ENCODE measurements around the gene CASK.

CASK gene

GRCh38 chrX:41594634-41595033, 328.7 kb downstream of the CASK start:
- TF ChIP-seq EZH2 (IDR thresholded peaks at IDR 0.05; ENCODE audit: borderline replicate concordance, low read depth, low read length, severe bottlenecking) (no peak), CTCF (IDR thresholded peaks at IDR 0.05; ENCODE audit: borderline replicate concordance, extremely low read depth, low read length, poor library complexity, severe bottlenecking) (no peak)
- no peaks in the 10 kb centered on the region for H3K4me1 ChIP-seq (ENCODE audit: insufficient read depth, low read length)
- no peak for ATAC-seq (ENCODE audit: insufficient read depth, low read depth)
- no peak for DNase-seq
- H3K9me3 ChIP-seq (ENCODE audit: insufficient read depth, low read length, severe bottlenecking): no peaks in the 10 kb centered on the region
- no peaks in the 10 kb centered on the region for H3K79me2 ChIP-seq (ENCODE audit: insufficient read depth, low read length)
- no peaks in the 10 kb centered on the region for H4K20me1 ChIP-seq (ENCODE audit: insufficient read depth, low read length)
- H3K4me3 ChIP-seq (ENCODE audit: low read depth in 1 of 2, low read length in 2 of 2): no peak overlapping the region
- no peak overlapping the region for H3K27ac ChIP-seq (ENCODE audit: low read length)
- no peaks in the 10 kb centered on the region for H3K27me3 ChIP-seq (ENCODE audit: insufficient read depth, low read length, poor library complexity)
- no peak overlapping the region for H2AFZ ChIP-seq (ENCODE audit: low read depth, low read length)
- no peak overlapping the region for H3K4me2 ChIP-seq (ENCODE audit: insufficient read depth, low read length)
- no peak overlapping the region for H3K9ac ChIP-seq (ENCODE audit: low read depth, low read length)
- peaks cover 3% of the 10 kb centered on the region for H3K36me3 ChIP-seq (ENCODE audit: insufficient read depth, low read length)

- H3K9ac ChIP-seq (ENCODE audit: low read depth, low read length): no peak overlapping the region
- H3K9me3 ChIP-seq (ENCODE audit: insufficient read depth, low read length, severe bottlenecking): no peaks in the 10 kb centered on the region
- no peaks in the 10 kb centered on the region for H3K27me3 ChIP-seq (ENCODE audit: insufficient read depth, low read length, poor library complexity)
- no peaks in the 10 kb centered on the region for H4K20me1 ChIP-seq (ENCODE audit: insufficient read depth, low read length)
- TF ChIP-seq CTCF (IDR thresholded peaks at IDR 0.05; ENCODE audit: borderline replicate concordance, extremely low read depth, low read length, poor library complexity, severe bottlenecking): no peak
- TF ChIP-seq EZH2 (IDR thresholded peaks at IDR 0.05; ENCODE audit: borderline replicate concordance, low read depth, low read length, severe bottlenecking): no peak
- H3K79me2 ChIP-seq (ENCODE audit: insufficient read depth, low read length): no peaks in the 10 kb centered on the region
- H3K4me1 ChIP-seq (ENCODE audit: insufficient read depth, low read length): no peaks in the 10 kb centered on the region
- H3K4me3 ChIP-seq (ENCODE audit: low read depth in 1 of 2, low read length in 2 of 2): no peak overlapping the region
- H3K4me2 ChIP-seq (ENCODE audit: insufficient read depth, low read length): no peak overlapping the region
- peaks cover 7% of the 10 kb centered on the region for H3K36me3 ChIP-seq (ENCODE audit: insufficient read depth, low read length)
- no peak overlapping the region for H2AFZ ChIP-seq (ENCODE audit: low read depth, low read length)
- no peak overlapping the region for H3K27ac ChIP-seq (ENCODE audit: low read length)
- ATAC-seq (ENCODE audit: insufficient read depth, low read depth) (no peak), DNase-seq (no peak)
Measured at GRCh38 chrX:41591906-41592305, 331.4 kb downstream of the CASK start.

GRCh38 chrX:41590641-41591040, 332.7 kb downstream of the CASK start:
- no peaks in the 10 kb centered on the region for H3K27me3 ChIP-seq (ENCODE audit: insufficient read depth, low read length, poor library complexity)
- no peak overlapping the region for H3K4me2 ChIP-seq (ENCODE audit: insufficient read depth, low read length)
- no peaks in the 10 kb centered on the region for H3K9me3 ChIP-seq (ENCODE audit: insufficient read depth, low read length, severe bottlenecking)
- H3K79me2 ChIP-seq (ENCODE audit: insufficient read depth, low read length): no peaks in the 10 kb centered on the region
- H3K4me3 ChIP-seq (ENCODE audit: low read depth in 1 of 2, low read length in 2 of 2): no peak overlapping the region
- H3K4me1 ChIP-seq (ENCODE audit: insufficient read depth, low read length): no peaks in the 10 kb centered on the region
- H3K9ac ChIP-seq (ENCODE audit: low read depth, low read length): no peak overlapping the region
- DNase-seq (no peak), ATAC-seq (ENCODE audit: insufficient read depth, low read depth) (no peak)
- H3K36me3 ChIP-seq (ENCODE audit: insufficient read depth, low read length): peaks cover 15% of the 10 kb centered on the region
- no peak for TF ChIP-seq EZH2 (IDR thresholded peaks at IDR 0.05; ENCODE audit: borderline replicate concordance, low read depth, low read length, severe bottlenecking)
- no peak for TF ChIP-seq CTCF (IDR thresholded peaks at IDR 0.05; ENCODE audit: borderline replicate concordance, extremely low read depth, low read length, poor library complexity, severe bottlenecking)
- H2AFZ ChIP-seq (ENCODE audit: low read depth, low read length): no peak overlapping the region
- H3K27ac ChIP-seq (ENCODE audit: low read length): no peak overlapping the region
- H4K20me1 ChIP-seq (ENCODE audit: insufficient read depth, low read length): no peaks in the 10 kb centered on the region

All from DND-41 (cell line).